Stomach (tissue), 9 donors: ENCODE data around the gene MPZL1. TPM values are rescaled to one million over a fixed set of nuclear protein-coding genes. Genes with fewer than 3 reads are reported as not detected.
"Not testable (repeated sequence)": the region's sequence is repeated elsewhere in the genome, so short reads cannot be mapped to it uniquely, and the experiment has no call there.

Experiments
- DNase-seq, 2 donors: peaks; one replicate each; pipeline versions ENCODE4 v3.0.0 to v3.0.0-alpha.2; 2013 to 2019
- H3K27ac ChIP-seq, 5 donors: fragments of 200-600 bp in 4 of 5; sonication (generic) in 4 of 5; one replicate each; pipeline ENCODE4 v1.5.1; 2013 to 2019; ENCODE audit warnings: mild to moderate bottlenecking in 1 of 5, moderate library complexity in 1 of 5
- H3K27me3 ChIP-seq, 3 donors: fragments of 200-600 bp; sonication (generic); one replicate each; pipeline ENCODE4 v1.5.1; 2017 to 2019; ENCODE audit warnings: mixed run types in 1 of 3
- H3K36me3 ChIP-seq, 4 donors: fragments of 200-600 bp; sonication (generic); 1 replicate in 3 of 4; 2 replicates in 1 of 4; pipeline ENCODE4 v1.5.1; 2016 to 2019
- H3K4me1 ChIP-seq, 4 donors: fragments of 200-600 bp; sonication (generic); one replicate each; pipeline ENCODE4 v1.5.1; 2016 to 2019
- H3K4me3 ChIP-seq, 4 donors: fragments of 200-600 bp; sonication (generic) in 3 of 4; one replicate each; pipeline ENCODE4 v1.5.1; 2016 to 2019; ENCODE audit warnings: mild to moderate bottlenecking in 1 of 4
- H3K9me3 ChIP-seq, 4 donors: fragments of 200-600 bp; sonication (generic); one replicate each; pipeline ENCODE4 v1.5.1; 2016 to 2019
- EP300 ChIP-seq: sonication (generic); formaldehyde crosslinking; IDR thresholded peaks from one replicate; pipeline ENCODE4 v1.6.1; 2017; ENCODE audit warnings: antibody characterized with exemption
- POLR2A ChIP-seq, 4 donors: fragments of 450-650 bp; IDR thresholded peaks; one replicate each; pipeline ENCODE4 v1.6.1; 2016; ENCODE audit warnings: antibody characterized with exemption in 4 of 4, control low read depth in 2 of 4, mild to moderate bottlenecking in 1 of 4, moderate library complexity in 1 of 4
- POLR2AphosphoS5 ChIP-seq, 3 donors: sonication (generic); formaldehyde crosslinking; IDR thresholded peaks; one replicate each; pipeline ENCODE4 v1.6.1; 2016; ENCODE audit warnings: antibody characterized with exemption in 3 of 3
- WGBS, 5 donors: extraction: QIAGEN DNeasy Blood & Tissue Kit in 3 of 5; methylation state at CpG; one replicate each; pipeline versions ENCODE4 v1.1.5 to v1.1.7; 2013 to 2018; 5-methylcytosine and 5-hydroxymethylcytosine counted together
- intact Hi-C: fragments of 100-400 bp; cut with DNase I; formaldehyde crosslinking; loops from one replicate; pipeline ENCODE4 v1.15.1; 2023; ENCODE audit warnings: low total_unique reads
- polyA plus RNA-seq, 3 donors: library from polyadenylated mRNA; stranded (reverse); fragments of 200-250 nt; gene quantifications; one replicate each; pipeline ENCODE4 v1.2.3, GENCODE V29; 2013
- total RNA-seq, 5 donors: library from RNA; depleted of rRNA; stranded (reverse); fragments of >200 nt; gene quantifications; one replicate each; pipeline versions ENCODE4 v1.1.0 to v1.2.3, GENCODE V29; 2014 to 2016
- TF ChIP-seq, protein P1 (sequence below), 7 experiments: fragments of 450-650 bp in 4 of 7; fragments of 200-600 bp in 3 of 7; sonication (generic) in 3 of 7; IDR thresholded peaks; one replicate each; pipeline ENCODE4 v1.5.1; 2016 to 2019; ENCODE audit warnings: antibody characterized with exemption in 7 of 7, control low read depth in 2 of 7, mild to moderate bottlenecking in 1 of 7
- donor health status: healthy with polysubstance abuse.
- donor health status: Bipolar disorder and iron deficiency.
- donor health status: healthy.

MPZL1 gene
- total and polyA plus RNA-seq, 8 donors = 7.2 to 115 (median 30.6) TPM

DNA sequence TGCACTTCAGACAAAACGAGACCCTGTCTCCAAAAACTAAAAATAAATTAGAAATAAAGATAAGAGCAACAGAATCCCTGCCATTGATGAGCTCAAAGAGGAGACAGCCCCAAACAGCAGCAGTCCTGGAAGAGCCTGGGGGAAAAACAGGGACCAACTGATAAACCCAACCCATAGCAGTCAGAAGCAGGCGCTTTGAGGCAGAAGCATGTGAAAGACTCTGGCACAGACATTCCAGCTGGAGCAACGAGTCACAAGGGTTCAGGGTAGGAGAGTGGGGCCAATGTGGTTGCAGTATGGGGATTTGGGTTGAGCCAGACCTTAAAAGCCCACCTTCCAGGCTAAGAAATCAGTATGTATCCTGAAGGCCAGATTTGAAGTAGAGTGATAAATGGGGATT is 78.5 kb downstream of the MPZL1 start:
- DNase-seq = no peak
- intact Hi-C loops = no loop called here
- 73 to 80% (median 76%) methylated on average over 3 of the region's 3 CpGs for WGBS, 5 donors
- TF ChIP-seq POLR2A (IDR thresholded peaks at IDR 0.05) (no peak), EP300 (no peak), POLR2AphosphoS5 (IDR thresholded peaks at IDR 0.05) (no peak)
- TF ChIP-seq, protein P1, sequence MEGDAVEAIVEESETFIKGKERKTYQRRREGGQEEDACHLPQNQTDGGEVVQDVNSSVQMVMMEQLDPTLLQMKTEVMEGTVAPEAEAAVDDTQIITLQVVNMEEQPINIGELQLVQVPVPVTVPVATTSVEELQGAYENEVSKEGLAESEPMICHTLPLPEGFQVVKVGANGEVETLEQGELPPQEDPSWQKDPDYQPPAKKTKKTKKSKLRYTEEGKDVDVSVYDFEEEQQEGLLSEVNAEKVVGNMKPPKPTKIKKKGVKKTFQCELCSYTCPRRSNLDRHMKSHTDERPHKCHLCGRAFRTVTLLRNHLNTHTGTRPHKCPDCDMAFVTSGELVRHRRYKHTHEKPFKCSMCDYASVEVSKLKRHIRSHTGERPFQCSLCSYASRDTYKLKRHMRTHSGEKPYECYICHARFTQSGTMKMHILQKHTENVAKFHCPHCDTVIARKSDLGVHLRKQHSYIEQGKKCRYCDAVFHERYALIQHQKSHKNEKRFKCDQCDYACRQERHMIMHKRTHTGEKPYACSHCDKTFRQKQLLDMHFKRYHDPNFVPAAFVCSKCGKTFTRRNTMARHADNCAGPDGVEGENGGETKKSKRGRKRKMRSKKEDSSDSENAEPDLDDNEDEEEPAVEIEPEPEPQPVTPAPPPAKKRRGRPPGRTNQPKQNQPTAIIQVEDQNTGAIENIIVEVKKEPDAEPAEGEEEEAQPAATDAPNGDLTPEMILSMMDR (IDR thresholded peaks at IDR 0.05) = no peak
- Histone ChIP-seq H3K4me3 (no peak overlapping the region), H3K27me3 (no peaks in the 10 kb centered on the region), H3K9me3 (no peaks in the 10 kb centered on the region), H3K36me3 (no peaks in the 10 kb centered on the region), H3K4me1 (peaks cover 9 to 44% (median 25%) of the 10 kb centered on the region in 4 donors), H3K27ac (peak overlapping the region in 1 of 5 donors; percentile 20)

DNA sequence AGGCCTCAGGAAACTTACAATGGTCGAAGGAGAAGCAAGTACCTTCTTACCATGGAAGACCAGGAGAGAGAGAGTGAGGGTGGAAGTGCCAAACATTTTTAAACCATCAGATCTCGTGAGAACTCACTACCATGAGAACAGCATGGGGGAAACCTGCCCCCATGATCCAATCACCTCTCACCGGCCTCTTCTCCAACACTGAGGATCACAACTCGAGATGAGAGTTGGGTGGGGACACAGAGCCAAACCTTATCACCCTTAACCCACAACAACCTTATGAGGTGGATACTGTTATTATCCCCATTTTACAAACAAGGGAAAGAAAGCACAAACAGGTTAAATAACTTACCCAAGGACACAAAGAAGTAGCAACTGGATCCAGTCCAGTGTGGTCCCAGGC is 80.5 kb downstream of the MPZL1 start:
- Histone ChIP-seq H3K36me3 (no peaks in the 10 kb centered on the region), H3K27ac (no peak overlapping the region), H3K9me3 (no peaks in the 10 kb centered on the region), H3K4me3 (no peak overlapping the region), H3K27me3 (no peaks in the 10 kb centered on the region), H3K4me1 (peaks cover 9 to 30% (median 15%) of the 10 kb centered on the region in 4 donors)
- 90 to 96% (median 92%) methylated on average over 4 of the region's 4 CpGs for WGBS, 5 donors
- DNase-seq = no peak
- TF ChIP-seq POLR2AphosphoS5 (IDR thresholded peaks at IDR 0.05) (no peak), EP300 (no peak), POLR2A (IDR thresholded peaks at IDR 0.05) (no peak)
- TF ChIP-seq, protein P1 (IDR thresholded peaks at IDR 0.05) = no peak
- intact Hi-C loops = no loop called here

DNA sequence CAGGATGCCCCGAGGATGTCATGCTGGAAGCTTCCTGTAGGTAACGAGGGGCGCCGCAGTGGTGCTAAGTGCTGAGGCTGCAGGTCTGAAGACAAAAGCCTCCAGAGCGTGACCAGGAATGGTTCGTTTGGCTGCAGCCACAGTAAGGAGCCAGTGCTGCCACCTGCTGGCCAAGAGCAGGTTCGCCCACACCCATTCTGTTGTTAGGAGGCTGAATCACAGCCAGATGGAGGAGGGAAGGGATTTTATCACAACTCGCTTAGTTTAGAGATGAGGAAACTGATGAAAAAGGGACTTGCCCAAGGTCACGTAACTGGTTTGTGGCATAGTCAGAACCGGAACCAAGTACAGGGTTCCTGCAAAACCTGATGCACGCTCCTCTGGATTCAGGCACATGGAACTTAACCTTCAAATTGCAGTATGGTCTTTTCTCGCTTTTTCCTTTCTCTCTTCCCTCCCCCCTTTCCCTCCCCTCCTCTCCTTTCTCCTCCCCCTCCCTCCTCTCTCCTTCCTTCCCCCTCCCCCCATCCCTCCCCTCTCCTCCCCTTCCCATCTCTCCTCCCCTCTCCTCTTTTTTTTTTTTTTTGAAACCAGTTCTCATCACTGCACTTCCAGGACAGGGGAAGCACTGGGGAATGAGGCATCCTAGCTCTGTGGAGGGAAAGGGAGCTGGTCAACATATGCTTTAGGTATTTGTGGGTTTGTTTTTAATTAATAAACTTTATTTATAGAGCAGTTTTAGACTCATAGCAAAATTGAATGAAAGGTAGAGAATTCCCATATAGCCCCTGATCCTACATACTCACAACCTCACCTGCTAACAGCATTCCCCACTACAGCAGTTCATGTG is 81.8 kb downstream of the MPZL1 start:
- intact Hi-C loops = no loop called here
- peaks cover 8 to 22% (median 9%) of the 10 kb centered on the region in 4 donors for H3K4me1 ChIP-seq
- H3K4me3 ChIP-seq = no peak overlapping the region
- no peaks in the 10 kb centered on the region for H3K9me3 ChIP-seq
- H3K27ac ChIP-seq = peak overlapping the region in 2 of 5 donors; percentile 12 to 38
- no peaks in the 10 kb centered on the region for H3K36me3 ChIP-seq
- 6 to 11% (median 9%) methylated on average over 12 of the region's 12 CpGs for whole genome bisulfite sequencing, 5 donors
- peak; percentile 96 for DNase-seq
- TF ChIP-seq, protein P1 (IDR thresholded peaks at IDR 0.05) = peak in 5 of 7 experiments; percentile 89 to 98 (median 95)
- TF ChIP-seq EP300 = no peak
- TF ChIP-seq POLR2AphosphoS5 (IDR thresholded peaks at IDR 0.05) = peak; percentile 46 to 95 (median 83)
- TF ChIP-seq POLR2A (IDR thresholded peaks at IDR 0.05) = no peak
- no peaks in the 10 kb centered on the region for H3K27me3 ChIP-seq

DNA sequence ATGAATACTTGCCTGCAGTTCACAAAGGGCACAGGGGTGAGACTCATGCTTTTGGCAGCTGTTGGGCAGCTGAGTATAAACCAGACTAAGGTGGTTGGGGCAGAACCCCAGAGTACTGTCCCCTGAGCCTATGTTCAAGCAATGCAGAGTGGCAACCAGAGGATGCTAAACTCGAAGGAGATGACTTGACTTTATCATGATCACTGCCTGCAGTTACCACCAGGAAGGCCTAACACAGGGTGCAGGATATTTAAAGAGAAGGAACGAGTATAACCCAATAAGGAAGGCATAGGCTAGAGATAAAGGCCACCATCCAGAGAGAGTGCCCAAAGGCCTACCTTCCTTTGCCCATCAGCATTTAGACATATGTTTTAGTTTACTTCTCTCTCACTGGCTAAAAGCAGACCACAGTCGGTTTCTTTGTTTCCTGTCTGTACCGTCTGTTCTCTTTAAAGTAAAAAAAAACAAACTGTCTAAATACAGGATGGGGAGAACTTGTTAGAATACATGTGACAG is 83.3 kb downstream of the MPZL1 start:
- Histone ChIP-seq H3K9me3 (no peaks in the 10 kb centered on the region), H3K27ac (no peak overlapping the region)

DNA sequence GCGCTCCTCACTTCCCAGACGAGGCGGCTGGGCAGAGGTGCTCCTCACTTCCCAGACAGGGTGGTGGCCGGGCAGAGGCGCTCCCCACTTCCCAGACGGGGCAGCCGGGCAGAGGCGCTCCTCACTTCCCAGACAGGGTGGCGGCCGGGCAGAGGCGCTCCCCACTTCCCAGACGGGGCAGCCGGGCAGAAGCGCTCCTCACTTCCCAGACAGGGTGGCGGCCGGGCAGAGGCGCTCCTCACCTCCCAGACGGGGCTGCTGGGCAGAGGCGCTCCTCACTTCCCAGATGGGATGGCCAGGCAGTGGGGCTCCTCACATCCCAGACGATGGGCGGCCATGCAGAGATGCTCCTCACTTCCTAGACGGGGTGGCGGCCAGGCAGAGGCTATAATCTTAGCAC is 84.5 kb downstream of the MPZL1 start:
- H3K36me3 ChIP-seq, H3K27ac ChIP-seq, H3K4me3 ChIP-seq, intact Hi-C loops, DNase-seq, H3K27me3 ChIP-seq, H3K9me3 ChIP-seq: not testable (repeated sequence)
- 91 to 100% (median 95%) methylated on average over 6 to 23 of the region's 23 CpGs for WGBS, 5 donors
- H3K4me1 ChIP-seq = peaks cover 8 to 22% (median 9%) of the 10 kb centered on the region in 4 donors

More for the DNA sequence above, 83.3 kb downstream of the MPZL1 start:
- Histone ChIP-seq H3K4me3 (no peak overlapping the region), H3K36me3 (no peaks in the 10 kb centered on the region), H3K4me1 (peaks cover 8 to 22% (median 9%) of the 10 kb centered on the region in 4 donors), H3K27me3 (no peaks in the 10 kb centered on the region)
- 59 to 72% (median 69%) methylated on average over 4 of the region's 4 CpGs for WGBS, 5 donors
- DNase-seq = no peak
- intact Hi-C loops = no loop called here
- TF ChIP-seq POLR2AphosphoS5 (IDR thresholded peaks at IDR 0.05) (no peak), POLR2A (IDR thresholded peaks at IDR 0.05) (no peak), EP300 (no peak)
- TF ChIP-seq, protein P1 (IDR thresholded peaks at IDR 0.05) = no peak

DNA sequence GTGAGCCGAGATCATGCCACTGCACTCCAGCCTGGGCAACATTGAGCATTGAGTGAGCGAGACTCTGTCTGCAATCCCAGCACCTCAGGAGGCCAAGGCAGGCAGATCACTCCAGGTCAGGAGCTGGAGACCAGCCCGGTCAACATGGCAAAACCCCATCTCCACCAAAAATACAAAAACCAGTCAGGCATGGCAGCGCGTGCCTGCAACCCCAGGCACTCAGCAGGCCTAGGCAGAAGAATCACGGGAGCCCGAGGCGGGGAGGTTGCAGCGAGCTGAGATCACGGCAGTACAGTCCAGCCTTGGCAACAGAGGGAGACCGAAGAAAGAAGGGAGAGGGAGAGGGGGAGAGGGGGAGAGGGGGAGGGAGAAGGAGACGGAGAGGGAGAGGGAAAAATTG is 84.9 kb downstream of the MPZL1 start:
- intact Hi-C loops = not testable (repeated sequence)
- peaks cover 8 to 22% (median 9%) of the 10 kb centered on the region in 4 donors for H3K4me1 ChIP-seq
- WGBS, 5 donors = 90 to 98% (median 96%) methylated on average over 11 to 12 of the region's 12 CpGs

More for the DNA sequence above, 84.9 kb downstream of the MPZL1 start:
- H3K4me3 ChIP-seq, H3K36me3 ChIP-seq, H3K27ac ChIP-seq, H3K27me3 ChIP-seq, H3K9me3 ChIP-seq, DNase-seq: not testable (repeated sequence)
